Activated CD4-positive, alpha-beta T cell treated with anti-CD3 and anti-CD28 coated beads, Interleukin-10, Interleukin-2, amounts not matched to agents 100 ng/mL and 50 ng/mL, durations not matched to agents 16 hours and 8 hours (primary cell): ENCODE measurements around the gene IGSF11.
"Not testable (repeated sequence)": the region's sequence is repeated elsewhere in the genome, so short reads cannot be mapped to it uniquely, and the experiment has no call there.

Experiments used
- DNase-seq: peaks from one replicate; pipeline ENCODE4 v3.0.0-alpha.2; 2020

IGSF11 gene, protein sequence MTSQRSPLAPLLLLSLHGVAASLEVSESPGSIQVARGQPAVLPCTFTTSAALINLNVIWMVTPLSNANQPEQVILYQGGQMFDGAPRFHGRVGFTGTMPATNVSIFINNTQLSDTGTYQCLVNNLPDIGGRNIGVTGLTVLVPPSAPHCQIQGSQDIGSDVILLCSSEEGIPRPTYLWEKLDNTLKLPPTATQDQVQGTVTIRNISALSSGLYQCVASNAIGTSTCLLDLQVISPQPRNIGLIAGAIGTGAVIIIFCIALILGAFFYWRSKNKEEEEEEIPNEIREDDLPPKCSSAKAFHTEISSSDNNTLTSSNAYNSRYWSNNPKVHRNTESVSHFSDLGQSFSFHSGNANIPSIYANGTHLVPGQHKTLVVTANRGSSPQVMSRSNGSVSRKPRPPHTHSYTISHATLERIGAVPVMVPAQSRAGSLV

DNA sequence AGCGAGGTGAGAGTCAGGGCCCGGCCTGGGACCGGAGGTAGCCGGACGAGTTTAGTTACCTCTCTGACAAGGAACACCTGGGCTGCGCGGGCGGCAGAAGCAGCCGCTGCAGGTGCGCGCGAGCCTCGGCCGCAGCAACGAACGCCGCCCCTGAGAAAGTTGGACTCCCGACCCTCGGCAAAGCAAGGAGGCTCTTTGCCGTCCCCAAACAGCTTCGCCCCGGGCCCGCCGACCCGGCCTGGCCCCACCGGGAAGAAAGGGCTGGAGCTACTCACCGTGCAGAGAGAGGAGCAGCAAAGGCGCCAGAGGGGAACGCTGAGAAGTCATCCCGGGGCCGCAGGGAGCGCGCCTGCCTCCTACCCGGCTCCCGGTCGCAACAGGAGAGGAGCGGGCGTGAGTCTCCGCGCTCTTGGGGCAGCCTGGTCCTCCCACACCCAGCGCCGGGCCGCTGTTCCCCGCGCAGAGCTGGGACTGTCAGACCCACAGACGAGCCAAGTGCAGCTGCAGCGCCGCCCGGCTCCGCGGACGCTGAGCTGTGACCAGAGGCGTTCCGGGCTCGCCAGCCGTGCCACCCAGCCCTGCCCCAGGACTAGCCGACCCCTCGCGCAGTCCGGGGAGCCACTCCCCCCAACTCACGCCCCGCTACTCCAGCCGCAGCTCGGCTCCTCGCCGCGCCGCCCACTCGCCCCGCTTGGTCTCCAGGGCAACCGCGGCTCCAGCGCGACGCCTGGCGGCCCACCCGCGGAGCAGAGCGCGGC lies at the start of gene IGSF11:
IGSF11 (minus strand) TSS at position 591 of the 758 bp plus-strand sequence; CDS start at position 327, 264 bp downstream.
- DNase-seq: peak; percentile 69

DNA sequence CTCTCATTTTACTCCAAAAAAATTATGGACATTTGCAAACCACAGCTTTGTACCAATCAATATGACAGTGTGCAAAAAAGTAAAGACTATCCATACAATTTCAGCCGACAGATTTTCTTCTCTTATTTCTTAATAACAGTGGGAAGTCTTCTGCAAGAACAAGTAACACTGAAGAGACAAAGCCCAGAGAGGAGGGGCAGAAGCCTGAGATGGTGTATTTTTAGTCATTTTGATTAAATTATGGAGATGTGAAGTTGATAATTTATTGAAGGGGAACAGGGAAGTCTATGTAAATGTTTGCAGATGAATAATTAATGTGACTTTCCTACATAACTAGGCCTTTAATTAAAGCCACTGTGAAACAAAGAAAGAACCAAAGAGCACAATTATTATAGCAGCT lies 45.7 kb upstream of the IGSF11 start:
- no peak for DNase-seq

DNA sequence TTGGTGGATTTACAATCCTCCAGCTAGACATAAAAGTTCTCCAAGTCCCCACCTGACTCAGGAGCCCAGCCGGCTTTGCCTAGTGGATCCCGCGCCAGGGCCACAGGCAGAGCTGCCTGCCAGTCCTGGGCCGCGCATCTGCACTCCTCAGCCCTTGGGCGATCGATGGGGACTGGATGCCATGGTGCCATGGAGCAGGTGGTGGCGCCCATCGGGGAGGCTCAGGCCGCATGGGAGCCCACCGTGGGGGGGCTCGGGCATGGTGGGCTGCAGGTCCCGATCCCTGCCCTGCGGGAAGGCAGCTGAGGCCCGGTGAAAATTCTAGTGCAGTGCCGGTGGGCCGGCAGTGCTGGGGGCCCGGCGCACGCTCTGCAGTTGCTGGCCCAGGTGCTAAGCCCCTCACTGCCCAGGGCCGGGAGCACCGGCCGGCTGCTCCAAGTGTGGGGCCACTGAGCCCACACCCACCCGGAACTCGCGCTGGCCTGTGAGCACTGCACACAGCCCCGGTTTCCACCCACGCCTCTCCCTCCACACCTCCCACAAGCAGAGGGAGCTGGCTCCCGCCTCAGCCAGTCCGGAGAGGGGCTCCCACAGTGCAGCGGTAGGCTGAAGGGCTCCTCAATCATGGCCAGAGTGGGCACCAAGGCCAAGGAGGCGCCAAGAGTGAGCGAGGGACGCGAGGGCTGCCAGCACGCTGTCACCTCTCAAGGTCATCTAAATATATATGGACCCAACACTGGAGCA lies 38.8 kb upstream of the IGSF11 start:
- no peak for DNase-seq

DNA sequence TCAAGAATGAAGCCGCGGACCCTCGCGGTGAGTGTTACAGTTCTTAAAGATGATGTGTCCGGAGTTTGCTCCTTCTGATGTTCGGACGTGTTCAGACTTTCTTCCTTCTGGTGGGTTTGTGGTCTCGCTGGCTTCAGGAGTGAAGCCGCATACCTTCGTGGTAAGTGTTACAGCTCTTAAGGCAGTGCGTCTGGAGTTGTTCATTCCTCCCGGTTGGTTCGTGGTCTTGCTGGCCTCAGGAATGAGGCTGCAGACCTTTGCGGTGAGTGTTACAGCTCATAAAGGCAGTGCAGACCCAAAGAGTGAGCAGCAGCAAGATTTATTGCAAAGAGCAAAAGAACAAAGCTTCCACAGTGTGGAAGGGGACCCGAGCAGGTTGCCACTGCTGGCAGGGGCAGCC lies 37.8 kb upstream of the IGSF11 start:
- not testable (repeated sequence) for DNase-seq

DNA sequence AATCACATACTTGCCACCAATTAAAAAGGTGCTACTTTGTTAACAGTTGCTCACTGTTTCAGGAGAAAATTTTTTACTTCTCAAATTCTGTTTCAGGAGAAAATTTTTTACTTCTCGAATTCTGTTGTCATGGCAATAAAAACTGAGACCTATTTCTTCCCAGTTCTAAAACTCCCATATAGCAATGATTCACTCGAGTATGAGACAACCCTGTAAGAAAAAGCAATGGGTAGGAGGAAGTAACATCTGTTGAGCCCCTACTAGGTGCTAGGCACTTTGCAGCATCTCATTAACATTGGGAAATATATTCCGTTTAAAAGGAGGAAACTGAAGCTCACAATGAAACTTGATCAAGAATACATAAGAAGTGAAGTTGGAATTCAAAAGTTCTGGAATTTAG lies 35.1 kb upstream of the IGSF11 start:
- DNase-seq: no peak

DNA sequence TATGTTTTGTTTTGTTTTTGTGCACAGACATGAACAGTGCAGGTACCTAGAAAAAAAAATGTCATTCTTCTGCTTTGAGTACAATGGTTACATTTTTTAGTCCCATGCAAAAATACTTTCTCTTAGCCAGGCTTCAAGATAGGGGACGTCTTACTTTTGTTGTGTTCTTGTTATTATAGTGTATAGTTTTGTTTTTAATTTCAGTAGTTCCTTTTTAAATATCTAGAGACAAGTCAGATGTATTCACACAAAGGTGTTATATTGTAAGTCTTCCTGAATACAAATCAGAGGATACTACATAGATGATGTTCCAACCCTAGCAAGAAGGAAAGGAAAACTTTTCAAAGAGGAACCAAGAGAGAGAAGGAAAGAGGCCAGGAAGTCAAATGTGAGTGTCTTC lies 28.8 kb upstream of the IGSF11 start:
- DNase-seq: no peak

DNA sequence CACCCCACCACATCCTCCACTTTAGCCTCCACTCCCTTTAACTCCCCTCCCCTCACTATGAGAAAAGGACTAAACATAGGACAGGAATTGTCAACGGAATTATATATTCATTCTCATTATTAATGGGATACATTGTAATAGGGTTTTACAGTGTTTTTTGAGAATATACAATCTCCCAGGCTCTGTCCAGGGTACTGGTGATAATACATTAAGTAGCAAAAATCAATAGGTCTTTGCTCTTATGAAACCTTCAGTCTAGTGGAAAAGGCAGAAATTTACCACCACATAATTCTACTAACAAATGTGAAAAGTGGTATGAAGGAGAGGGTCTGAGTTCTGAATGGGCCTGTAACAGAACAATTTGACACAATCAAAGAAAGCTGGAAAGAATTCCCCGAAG lies 28.2 kb upstream of the IGSF11 start:
- DNase-seq: no peak

DNA sequence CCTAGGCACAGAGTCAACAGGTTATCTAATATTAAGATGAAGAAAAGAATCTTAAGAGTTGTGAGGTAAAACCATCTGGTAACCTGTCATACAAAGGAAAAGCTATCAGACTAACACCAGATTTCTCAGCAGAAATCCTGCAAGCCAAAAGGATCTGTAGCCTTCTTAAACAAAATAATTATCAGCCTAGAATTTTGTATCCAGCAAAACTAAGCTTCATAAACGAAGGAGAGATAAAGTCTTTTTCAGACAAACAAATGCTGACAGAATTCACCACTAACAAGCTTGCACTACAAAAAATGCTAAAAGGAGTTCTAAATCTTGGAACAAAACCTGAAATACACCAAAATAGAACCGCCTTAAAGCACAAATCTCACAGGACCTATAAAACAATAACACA lies 9.9 kb upstream of the IGSF11 start:
- DNase-seq: no peak

DNA sequence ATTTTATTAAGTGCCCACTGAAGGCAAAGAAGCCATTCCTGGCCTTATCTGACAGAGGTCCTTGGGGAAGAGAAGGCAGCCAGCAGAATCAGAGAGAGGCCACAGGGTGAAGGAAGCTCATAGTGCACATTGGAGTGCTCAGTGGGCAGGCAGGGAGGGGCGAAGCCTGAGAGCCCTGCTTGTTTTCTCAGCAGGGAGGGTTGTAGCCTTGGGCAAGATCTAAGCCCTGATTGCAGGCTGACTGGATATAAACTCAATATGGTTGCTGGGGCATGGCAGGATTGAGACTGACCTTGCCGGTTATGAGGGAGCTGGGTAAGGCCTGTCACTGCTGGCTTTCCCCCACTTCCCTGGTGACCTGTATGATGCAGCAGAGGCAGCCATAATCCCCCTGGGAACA lies 7.5 kb upstream of the IGSF11 start:
- no peak for DNase-seq

DNA sequence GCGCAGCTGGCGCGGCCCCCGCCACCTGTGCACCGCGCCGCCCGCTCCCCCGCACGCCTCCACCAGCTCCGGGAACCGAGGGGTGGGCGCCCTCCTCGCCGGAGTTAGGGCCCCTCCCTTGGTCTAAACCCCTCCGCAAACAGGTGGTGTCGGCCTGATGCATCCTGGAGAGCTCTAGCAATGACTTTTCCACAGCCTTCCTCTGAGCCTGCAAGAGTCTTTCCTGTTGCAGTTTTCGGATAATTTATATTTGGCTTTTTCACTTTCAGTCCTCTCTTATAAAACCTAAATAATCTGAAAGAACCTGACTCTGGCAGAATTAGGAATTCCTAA lies 334 bp upstream of the IGSF11 start:
- no peak for DNase-seq

DNA sequence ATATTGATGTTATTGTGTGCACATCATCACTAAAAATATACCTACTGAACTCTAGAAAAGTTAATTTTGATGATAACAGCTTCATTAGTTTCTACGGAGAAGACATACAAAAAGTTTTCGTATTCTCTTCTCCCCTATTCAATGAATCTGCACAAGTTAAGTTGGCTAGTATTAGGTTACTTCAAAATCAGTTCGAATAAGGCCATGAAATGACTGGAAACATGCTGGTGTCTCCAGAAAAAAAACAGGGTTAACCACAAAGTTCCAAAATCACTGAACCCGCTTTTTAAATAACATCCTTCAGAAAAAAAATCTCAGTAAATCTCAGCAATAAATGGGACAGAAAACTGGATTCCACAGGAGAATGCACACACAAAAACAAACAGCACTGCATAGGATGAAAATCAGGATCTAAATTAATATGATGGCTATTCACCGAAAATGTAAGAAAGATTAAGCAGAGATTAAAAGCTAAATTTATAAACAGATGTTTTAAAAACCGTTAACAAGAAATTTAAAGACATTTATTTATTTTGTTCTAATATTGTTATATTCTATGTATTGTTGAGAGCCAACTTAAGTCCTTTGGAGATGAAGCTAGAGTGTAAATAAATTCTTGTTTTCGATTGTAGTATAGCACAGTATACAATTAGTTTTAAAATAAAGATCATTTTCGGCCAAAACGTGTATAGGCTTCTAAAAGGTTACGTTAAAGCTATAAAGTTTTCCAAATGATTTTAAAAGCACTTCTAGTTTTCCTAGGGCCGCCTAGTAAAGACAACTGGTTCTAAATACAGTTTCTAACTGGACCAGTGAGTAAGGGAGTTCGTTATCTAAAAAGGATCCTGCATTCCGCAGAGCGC lies 1.0 kb downstream of the IGSF11 start:
- DNase-seq: no peak

DNA sequence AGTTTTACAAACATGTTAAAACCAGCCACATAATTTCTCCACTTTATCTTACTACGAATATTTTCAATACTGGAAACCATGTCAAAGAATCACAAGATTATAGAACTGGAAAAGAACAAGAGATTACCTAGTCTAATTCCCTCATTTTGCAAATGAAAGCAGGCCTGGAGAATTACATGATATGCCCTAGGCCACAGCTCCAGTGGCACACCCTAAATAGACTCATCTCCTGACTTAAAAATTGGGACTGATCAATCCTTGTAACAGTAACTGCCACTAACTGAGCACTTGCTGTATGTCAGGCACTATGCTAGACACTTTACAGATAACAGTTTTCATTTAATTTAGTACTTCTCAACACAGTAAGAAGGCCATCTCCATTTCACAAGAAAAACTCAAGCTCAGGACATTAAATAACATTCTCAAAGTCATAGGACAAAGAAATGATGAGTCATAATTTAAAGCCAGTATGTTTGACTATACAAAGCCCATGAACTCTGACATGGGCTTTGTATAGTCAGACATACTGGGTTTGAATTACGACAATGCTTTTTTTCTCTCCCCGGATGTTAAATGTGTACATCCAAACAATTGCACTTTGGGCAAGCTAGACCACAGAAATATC lies 9.4 kb downstream of the IGSF11 start:
- no peak for DNase-seq

DNA sequence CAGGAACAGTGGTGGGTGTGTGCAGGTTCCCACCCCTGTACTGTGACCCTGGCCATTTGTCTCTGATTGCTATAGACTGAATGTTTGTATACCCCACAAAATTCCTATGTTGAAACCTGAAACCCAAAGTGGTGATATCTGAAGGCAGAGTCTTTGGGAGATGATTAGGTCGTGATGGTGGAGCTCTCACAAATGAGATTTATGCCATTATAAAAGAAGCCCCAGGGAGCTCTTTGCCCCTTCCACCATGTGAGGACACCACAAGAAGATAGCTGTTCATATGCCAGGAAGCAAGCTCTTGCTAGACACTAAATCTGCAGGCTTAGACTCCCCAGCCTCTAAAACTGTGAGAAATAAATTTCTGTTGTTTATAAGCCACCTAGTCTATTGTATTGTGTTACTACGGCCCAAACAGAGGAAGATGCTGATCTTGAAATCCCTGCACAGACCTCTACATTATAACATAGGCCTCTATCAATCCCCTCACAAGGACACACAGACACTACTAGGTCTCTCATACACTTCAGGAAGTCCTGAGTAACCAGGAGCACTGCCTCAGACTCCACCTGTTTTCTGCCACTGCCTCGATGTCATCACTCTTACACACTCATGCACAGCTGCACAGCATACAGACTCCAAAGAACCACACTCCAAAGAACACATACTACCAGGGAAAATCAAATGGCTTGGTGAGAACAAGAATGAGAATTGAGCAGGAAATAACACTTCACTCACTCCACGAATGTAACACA lies 14.7 kb downstream of the IGSF11 start:
- no peak for DNase-seq

DNA sequence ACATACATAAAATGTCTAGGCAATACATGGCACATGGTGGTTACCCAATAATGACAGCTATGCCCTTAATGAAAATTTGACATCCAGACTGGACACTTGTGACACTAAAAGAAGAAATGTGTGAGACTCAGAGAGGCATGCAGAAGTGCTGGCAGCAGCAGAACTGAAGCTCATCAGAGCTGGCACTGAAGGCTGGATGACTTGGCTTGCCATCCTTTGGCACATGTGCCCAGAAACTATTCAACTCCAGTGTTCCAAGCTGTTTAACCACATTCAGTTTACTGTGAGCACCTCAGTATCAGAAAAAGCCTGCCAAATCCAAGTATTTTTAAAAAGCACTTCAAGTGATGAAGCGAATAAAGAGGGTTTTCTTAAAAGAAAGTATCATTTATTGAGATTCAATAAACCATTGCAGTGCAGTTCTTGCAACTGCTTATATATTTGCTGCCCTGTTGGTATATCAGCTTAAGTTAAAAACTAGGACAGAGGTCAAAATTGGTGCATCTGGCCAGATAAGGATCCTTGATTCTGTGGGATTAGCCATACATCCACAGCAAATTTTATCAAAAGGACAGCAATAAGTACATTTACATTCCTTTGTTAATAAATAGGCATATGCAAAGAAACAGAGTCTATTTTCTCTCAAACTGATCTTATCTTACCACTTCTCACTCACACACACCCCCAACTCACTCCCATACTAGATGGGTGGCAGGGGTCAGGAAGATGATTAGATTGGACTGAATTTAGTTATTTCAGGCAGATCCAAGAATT lies 15.8 kb downstream of the IGSF11 start:
- DNase-seq: no peak

DNA sequence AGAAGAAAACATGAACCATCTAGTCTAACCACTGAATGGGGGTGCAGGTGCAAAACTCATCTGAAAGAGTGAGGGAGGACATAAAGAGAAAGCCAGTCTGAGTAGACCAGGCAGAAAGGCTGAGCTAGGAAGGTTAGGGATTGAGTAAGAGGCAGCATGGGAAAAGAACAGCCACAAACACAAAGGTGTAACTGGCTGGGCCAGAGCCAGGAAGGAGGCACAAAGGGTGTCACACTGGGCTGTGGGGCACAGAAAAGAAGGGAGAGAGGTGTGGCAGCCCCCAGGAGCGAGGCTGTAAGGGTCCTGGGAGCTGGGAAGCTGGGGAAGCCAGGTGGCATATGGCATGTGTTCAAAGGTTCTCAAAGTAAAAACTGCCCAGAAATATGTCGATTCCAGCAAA lies 18.7 kb downstream of the IGSF11 start:
- DNase-seq: no peak

DNA sequence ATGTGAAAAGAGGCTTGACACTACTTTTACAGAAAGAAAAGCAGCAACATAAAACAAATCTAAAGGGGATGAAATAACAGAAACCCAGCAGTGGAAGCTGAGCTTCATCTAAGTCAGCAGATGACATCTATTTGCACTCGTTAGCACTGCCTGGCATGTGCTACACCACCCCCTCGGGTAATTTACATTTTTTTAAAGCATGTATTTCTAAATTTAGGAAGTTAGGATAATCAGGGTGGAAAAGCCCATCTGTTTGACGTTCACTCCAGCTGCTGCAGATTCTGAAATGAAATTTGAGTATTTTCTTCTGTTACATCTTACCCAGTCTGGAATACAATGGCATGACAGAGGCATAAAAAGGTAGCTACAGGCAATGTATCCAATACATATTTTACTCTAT lies 20.7 kb downstream of the IGSF11 start:
- no peak for DNase-seq

DNA sequence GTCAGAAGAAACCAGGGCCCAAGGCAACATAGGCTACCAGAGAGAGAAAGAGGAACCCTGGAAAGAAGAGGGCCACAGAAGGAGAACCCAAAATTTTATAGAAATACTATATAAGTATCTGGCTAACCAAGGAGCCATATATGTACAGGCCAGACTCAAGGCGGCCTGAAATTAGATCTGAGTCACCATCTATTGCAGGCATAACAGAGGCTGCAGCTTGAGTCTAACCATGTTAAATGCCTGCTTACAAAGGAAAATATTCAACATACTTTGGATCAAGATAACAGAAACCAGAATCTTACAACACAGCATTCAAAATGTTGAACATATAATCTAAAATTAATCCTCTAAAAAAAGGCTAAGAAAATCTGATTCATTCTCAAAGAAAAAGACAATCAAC lies 23.1 kb downstream of the IGSF11 start:
- DNase-seq: no peak

DNA sequence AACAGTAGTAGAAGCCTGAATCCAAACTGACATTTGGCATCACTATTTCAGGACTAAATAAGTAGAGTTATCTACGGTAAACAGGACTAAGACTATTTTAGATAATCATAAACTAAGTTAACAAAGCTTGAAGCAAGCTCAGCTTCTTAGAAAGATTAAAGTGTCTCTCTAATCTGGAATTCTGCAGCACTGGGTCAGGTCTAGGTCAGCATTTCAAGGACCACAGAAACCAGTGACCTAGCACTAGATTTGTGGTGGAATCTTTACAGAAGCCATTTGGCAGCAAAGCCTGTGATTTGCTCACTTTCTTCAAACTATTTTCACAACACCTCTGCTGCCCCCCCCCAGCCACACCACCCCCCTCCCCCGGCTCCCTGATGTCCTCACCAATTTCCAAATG lies 37.5 kb downstream of the IGSF11 start:
- no peak for DNase-seq

DNA sequence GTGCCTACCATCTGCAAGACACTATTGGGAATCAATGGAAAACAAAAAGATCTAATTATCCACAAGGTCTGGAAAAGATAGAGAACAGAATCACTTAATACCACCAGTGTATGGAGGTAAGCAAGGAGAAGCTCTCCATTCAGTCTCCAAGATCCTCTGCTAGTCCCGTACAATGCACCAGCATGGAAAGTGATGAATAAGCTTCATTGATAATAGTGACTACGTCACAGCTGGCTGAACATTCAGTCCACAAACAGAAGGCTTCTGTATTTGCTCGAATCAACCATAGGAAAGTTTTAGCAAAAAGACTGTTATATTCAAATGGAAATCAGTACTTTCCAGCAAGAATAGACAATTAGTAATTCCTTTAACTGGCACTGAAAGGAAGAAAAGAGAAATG lies 42.9 kb downstream of the IGSF11 start:
- DNase-seq: no peak

DNA sequence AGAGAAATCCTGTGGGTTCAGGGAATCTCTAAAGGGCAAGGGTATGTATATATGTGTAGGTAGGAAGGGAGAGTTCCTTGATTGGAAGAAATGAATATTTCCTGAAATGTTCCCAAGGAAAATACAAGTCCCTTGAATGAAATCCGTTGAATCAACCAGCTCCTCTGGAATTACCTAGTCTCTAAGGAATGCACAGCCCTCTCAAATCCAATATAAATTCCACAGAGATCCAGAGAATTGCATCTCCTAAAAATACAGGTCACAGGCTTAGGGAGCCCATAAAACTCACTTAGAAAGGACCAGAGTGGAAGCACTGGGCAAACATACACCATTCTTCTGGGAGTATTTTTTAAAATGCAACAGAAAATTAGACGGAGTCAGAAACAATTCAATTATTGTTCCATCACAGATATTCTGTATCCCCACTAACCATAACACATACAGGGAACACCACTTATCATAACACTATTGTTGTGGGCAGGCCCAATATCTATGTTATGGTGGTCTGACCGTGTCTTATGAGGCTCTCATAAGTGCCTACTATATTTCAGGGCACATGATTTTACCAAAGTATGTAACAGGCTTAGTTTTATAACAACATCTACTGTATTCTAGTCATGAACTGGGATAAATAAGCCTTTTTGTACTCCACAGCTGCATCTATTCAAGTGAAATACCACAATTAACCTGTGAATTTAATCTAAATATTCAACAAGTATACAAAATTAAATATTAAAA lies 43.7 kb downstream of the IGSF11 start:
- DNase-seq: no peak
